K562 (cell line): Measurements from ENCODE around the gene NFIB. TPM values are rescaled to one million over a fixed set of nuclear protein-coding genes. Genes with fewer than 3 reads are reported as not detected.

Source experiments
- ATAC-seq: fragments of 200-7000 bp; cut with Tn5 transposase; 3 replicates; pipeline ENCODE4 v1.9.1; 2020; ENCODE audit warnings: moderate library complexity
- BruUV-seq: library from RNA; stranded (reverse); fragments of 400-500 nt; replicated peaks from 2 replicates; lab custom pipeline; 2021; lab: Mats Ljungman, UMichigan
- CTCF ChIA-PET: fragments of 300-600 bp; formaldehyde crosslinking; extraction: SDS; loops from one replicate; lab custom pipeline; 2021; ENCODE audit warnings: low intra/inter-chr PET ratio; lab: Yijun Ruan, JAX
- POLR2A ChIA-PET: fragments of 300-600, 350-650 bp; sonication (Branson Sonifier 250); formaldehyde crosslinking; extraction: SDS; loops from one replicate; lab custom pipeline; 2021; ENCODE audit warnings: antibody characterized with exemption, inconsistent platforms; lab: Yijun Ruan, JAX
- DNase-seq, 4 experiments: peaks; one replicate each; pipeline versions ENCODE4 v3.0.0 to v3.0.0-alpha.2; 2011 to 2018; ENCODE audit warnings: low spot score in 3 of 4, mixed read lengths in 3 of 4; ENCODE audit errors: extremely low read depth in 1 of 4
- FAIRE-seq: peaks from 2 replicates; lab custom pipeline; 2011; peaks lifted over from hg19 to GRCh38; lab: Jason Lieb, UNC
- H2AFZ ChIP-seq: 2 replicates; pipeline ENCODE4 v1.6.0; 2011; ENCODE audit warnings: low read depth, low read length, control low read depth, inconsistent platforms
- H3K27ac ChIP-seq: fragments of 200-600 bp; 3 replicates; pipeline ENCODE4 v1.8.0; 2011; ENCODE audit warnings: low read depth, mild to moderate bottlenecking, control low read depth, inconsistent platforms, low read length, moderate library complexity, mixed read lengths; ENCODE audit errors: extremely low read depth
- H3K27me3 ChIP-seq, 2 experiments: fragments of 300-600 bp in 1 of 2; 2 replicates in 1 of 2; 3 replicates in 1 of 2; pipeline versions ENCODE4 v1.6.0 to v1.8.0; 2011; ENCODE audit warnings: inconsistent platforms in 2 of 2, low read length in 2 of 2, mild to moderate bottlenecking in 1 of 2, mixed read lengths in 1 of 2, moderate library complexity in 1 of 2; ENCODE audit not compliant: control insufficient read depth in 2 of 2, insufficient read depth in 2 of 2
- H3K36me3 ChIP-seq: fragments of 300-600 bp; 3 replicates; pipeline ENCODE4 v1.8.0; 2011; ENCODE audit warnings: mild to moderate bottlenecking, low read length, inconsistent platforms; ENCODE audit not compliant: control insufficient read depth, insufficient read depth
- H3K4me1 ChIP-seq, 2 experiments: fragments of 200-600 bp in 1 of 2; replicated peaks in 1 of 2; 2 replicates in 1 of 2; 3 replicates in 1 of 2; pipeline versions ENCODE4 v1.5.1 to v1.8.0; 2011; ENCODE audit warnings: inconsistent platforms in 2 of 2, low read length in 2 of 2, mild to moderate bottlenecking in 1 of 2, mixed read lengths in 1 of 2, moderate library complexity in 1 of 2; ENCODE audit not compliant: control insufficient read depth in 2 of 2, insufficient read depth in 2 of 2
- H3K4me2 ChIP-seq: 2 replicates; pipeline ENCODE4 v1.6.1; 2011; ENCODE audit warnings: low read length, control low read depth, inconsistent platforms, mixed read lengths; ENCODE audit not compliant: insufficient read depth
- H3K4me3 ChIP-seq: fragments of 200-600 bp; sonication (generic), shearing (Covaris generic); 2 replicates; pipeline ENCODE4 v1.5.1; 2016; ENCODE audit warnings: control low read depth, inconsistent platforms
- H3K79me2 ChIP-seq: fragments of 200-600 bp; 3 replicates; pipeline ENCODE4 v1.8.0; 2011; ENCODE audit warnings: low read length, inconsistent platforms; ENCODE audit not compliant: control insufficient read depth, insufficient read depth
- H3K9ac ChIP-seq, 2 experiments: 2 replicates each; pipeline versions ENCODE4 v1.6.0 to v1.6.1; 2011; ENCODE audit warnings: low read depth in 2 of 2, low read length in 2 of 2, control low read depth in 1 of 2, inconsistent platforms in 1 of 2, mild to moderate bottlenecking in 1 of 2, mixed read lengths in 1 of 2; ENCODE audit not compliant: insufficient read depth in 1 of 2
- H3K9me1 ChIP-seq: one replicate; pipeline ENCODE4 v1.6.0; 2011; ENCODE audit warnings: inconsistent platforms, mild to moderate bottlenecking, low read length, moderate library complexity; ENCODE audit not compliant: control insufficient read depth, insufficient read depth
- H3K9me3 ChIP-seq: replicated peaks from 2 replicates; pipeline ENCODE4 v1.5.1; 2011; ENCODE audit warnings: low read depth, low read length, inconsistent platforms; ENCODE audit not compliant: control insufficient read depth, insufficient read depth
- H4K20me1 ChIP-seq: replicated peaks from 2 replicates; pipeline ENCODE4 v1.6.1; 2011; ENCODE audit warnings: low read length, inconsistent platforms, mixed read lengths; ENCODE audit not compliant: control insufficient read depth, insufficient read depth
- C11orf30 ChIP-seq: fragments of 450-650 bp; IDR thresholded peaks from 2 replicates; pipeline ENCODE4 v1.6.1; 2016; ENCODE audit warnings: low read depth, mild to moderate bottlenecking
- LEF1 ChIP-seq: fragments of 450-650 bp; IDR thresholded peaks from 2 replicates; pipeline ENCODE4 v1.6.1; 2016; ENCODE audit warnings: mild to moderate bottlenecking
- NFE2 ChIP-seq: IDR thresholded peaks from 2 replicates; pipeline ENCODE4 v1.6.1; 2014; ENCODE audit warnings: antibody characterized with exemption, low read depth
- OTX1 ChIP-seq: fragments of 450-650 bp; formaldehyde crosslinking; IDR thresholded peaks from 2 replicates; pipeline ENCODE4 v1.4.0; 2022; ENCODE audit warnings: mild to moderate bottlenecking
- U2AF1 ChIP-seq: fragments of 200-400 bp; formaldehyde crosslinking; optimal IDR thresholded peaks from 2 replicates; pipeline ENCODE3; 2017; ENCODE audit warnings: mild to moderate bottlenecking, low read depth, low read length, moderate library complexity
- ZNF12 ChIP-seq: sonication (generic); formaldehyde crosslinking; IDR thresholded peaks from 2 replicates; pipeline ENCODE4 v1.4.0; 2020; ENCODE audit warnings: mild to moderate bottlenecking, missing genetic modification reagents
- ZNF316 ChIP-seq: fragments of 450-650 bp; IDR thresholded peaks from 2 replicates; pipeline ENCODE4 v1.6.1; 2016
- WGBS: fragments of 100-300 bp; shearing (Covaris generic); methylation state at CpG from one replicate; pipeline ENCODE4 v1.1.6; 2016; ENCODE audit warnings: low coverage, mixed read lengths; ENCODE audit not compliant: insufficient coverage; ENCODE audit errors: missing lambda C conversion rate; 5-methylcytosine and 5-hydroxymethylcytosine counted together
- in situ Hi-C: fragments of 300-500 bp; cut with MboI; formaldehyde crosslinking; loops from 4 replicates; pipeline ENCODE4 v1.15.0; 2018; ENCODE audit warnings: inconsistent platforms, mixed read lengths
- intact Hi-C: fragments of 100-400 bp; cut with micrococcal nuclease; formaldehyde crosslinking; loops from 2 replicates; pipeline ENCODE4 v1.14.2; 2022
- polyA plus RNA-seq, 8 experiments: library from polyadenylated mRNA; depleted of rRNA in 4 of 8; stranded (reverse) in 5 of 8; unstranded in 3 of 8; fragments of >200 nt; fragmentation: Nextera tagmentation in 2 of 8; fragmentation: Illumina TruSeq in 1 of 8; extraction: Ambion mirVana in 2 of 8; extraction: Trizol in 1 of 8; gene quantifications; 2 replicates each; pipeline versions ENCODE4 v1.2.1 to v1.2.3, GENCODE V29; 2011 to 2014; ENCODE audit warnings: inconsistent platforms in 1 of 8, missing spikeins in 1 of 8
- total RNA-seq, 7 experiments: library from RNA; depleted of rRNA in 6 of 7; stranded (reverse); fragments of >200 nt in 6 of 7; fragmentation: Illumina TruSeq in 2 of 7; extraction: Trizol in 2 of 7; gene quantifications; 2 replicates each; pipeline versions ENCODE4 v1.2.1 to v1.2.3, GENCODE V29; 2011 to 2021; ENCODE audit warnings: low replicate concordance in 1 of 7
- TF ChIP-seq, protein P1 (sequence below), 3 experiments: fragments of 200-800 bp in 1 of 3; sonication (Bioruptor generic) in 1 of 3; sonication (generic) in 1 of 3; formaldehyde crosslinking in 1 of 3; IDR thresholded peaks; 2 replicates each; pipeline versions ENCODE4 v1.6.1 to v1.8.0; 2016 to 2022; ENCODE audit warnings: mild to moderate bottlenecking in 2 of 3, missing compliant biosample characterization in 2 of 3, missing genetic modification characterization in 2 of 3, missing genetic modification reagents in 1 of 3

NFIB gene
- total and polyA plus RNA-seq, 9 of the 15 experiments (the other 6 are each of a cell fraction or from before 2014, with no cell fraction given): 1.2 to 3.3 (median 1.9) TPM

DNA sequence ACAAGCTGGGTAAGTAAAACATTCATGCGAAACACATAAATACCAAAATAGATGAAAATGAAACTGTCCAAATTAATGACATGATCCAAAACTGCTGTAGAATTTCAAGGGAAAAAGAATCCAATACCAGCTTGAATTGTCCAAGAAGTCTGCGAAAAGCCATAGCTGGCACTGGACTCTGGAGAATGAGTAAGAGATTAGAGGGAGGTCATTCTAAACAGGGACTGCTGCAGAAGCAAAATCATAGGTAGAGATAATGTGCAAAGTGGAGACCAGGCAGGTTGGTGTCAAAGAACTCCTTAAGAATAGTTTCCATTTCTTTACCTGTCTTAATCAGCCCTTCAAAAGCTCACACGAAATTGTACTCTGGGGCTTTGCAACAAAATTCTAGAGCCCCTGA is 162.5 kb downstream of the NFIB start (continued):
- TF ChIP-seq, protein P1, sequence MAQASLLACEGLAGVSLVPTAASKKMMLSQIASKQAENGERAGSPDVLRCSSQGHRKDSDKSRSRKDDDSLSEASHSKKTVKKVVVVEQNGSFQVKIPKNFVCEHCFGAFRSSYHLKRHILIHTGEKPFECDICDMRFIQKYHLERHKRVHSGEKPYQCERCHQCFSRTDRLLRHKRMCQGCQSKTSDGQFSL (CRISPR knock-in tag; IDR thresholded peaks at IDR 0.05): no peak
- TF ChIP-seq, protein P1 (tag; IDR thresholded peaks at IDR 0.05): no peak
- TF ChIP-seq, all 486 proteins: peak for 0

DNA sequence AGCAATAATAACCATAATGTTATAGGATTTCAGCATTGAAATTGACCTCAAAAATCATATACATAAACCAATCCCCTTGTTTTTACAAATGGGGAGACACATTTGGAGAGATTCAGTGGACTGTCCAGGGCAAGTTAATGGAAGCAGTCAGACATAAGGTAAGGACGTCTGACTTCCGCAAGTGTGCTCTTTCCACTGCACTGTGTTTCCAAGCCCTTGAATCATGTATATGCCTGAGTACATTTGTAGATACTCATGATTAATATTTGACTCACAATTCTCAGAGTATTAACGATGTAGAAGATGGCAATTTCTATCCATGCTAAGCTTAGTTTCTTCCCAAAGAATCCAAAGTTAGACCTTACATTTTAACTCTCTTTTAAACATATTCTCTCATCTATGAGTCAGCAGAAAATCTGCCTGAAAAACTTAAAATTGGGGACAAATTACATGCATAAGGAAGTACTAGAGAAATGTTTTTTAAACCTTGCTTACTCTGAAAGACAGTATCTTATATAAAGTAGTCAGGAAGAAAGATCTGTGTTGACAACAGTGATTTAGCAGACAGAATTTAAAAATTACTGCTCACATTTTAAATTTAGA is 165.3 kb downstream of the NFIB start:
- no peak overlapping the region for H3K4me3 ChIP-seq
- CTCF ChIA-PET: no interaction called here
- TF ChIP-seq OTX1 (CRISPR knock-in tag) (no peak), C11orf30 (peak; percentile 60), LEF1 (no peak), ZNF316 (peak; percentile 72), U2AF1 (no peak), ZNF12 (CRISPR knock-in tag) (no peak), NFE2 (0 out of 2 replicates have a peak, but pooled peaks have one; percentile 36)
- TF ChIP-seq, all 486 proteins: peak for 3
- no TSS peak for BruUV-seq
- intact Hi-C loops: no loop called here
- no peak overlapping the region for H3K9ac ChIP-seq
- DNase-seq (no peak), ATAC-seq (no peak), FAIRE-seq (no peak)
- H3K27me3 ChIP-seq: no peaks in the 10 kb centered on the region
- no peaks in the 10 kb centered on the region for H4K20me1 ChIP-seq
- H3K4me2 ChIP-seq: no peak overlapping the region
- POLR2A ChIA-PET: no interaction called here
- H3K36me3 ChIP-seq: no peaks in the 10 kb centered on the region
- no peaks in the 10 kb centered on the region for H3K79me2 ChIP-seq
- H3K4me1 ChIP-seq: no peaks in the 10 kb centered on the region
- no peaks in the 10 kb centered on the region for H3K9me1 ChIP-seq
- WGBS: 47% methylated on average over 3 of the region's 3 CpGs
- H2AFZ ChIP-seq: no peak overlapping the region
- in situ Hi-C loops: no loop called here
- H3K9me3 ChIP-seq: no peaks in the 10 kb centered on the region
- H3K27ac ChIP-seq: no peak overlapping the region
